IPS-NIHi7 (cell line): ENCODE results near the gene CARS2.
"Not testable (repeated sequence)": the region's sequence is repeated elsewhere in the genome, so short reads cannot be mapped to it uniquely, and the experiment has no call there.

Experiments
- DNase-seq: peaks from one replicate; pipeline ENCODE4 v3.0.0; 2012; ENCODE audit warnings: mixed read lengths; ENCODE audit errors: extremely low spot score

Gene CARS2

GRCh38 chr13:110706570-110707372 is 855 bp upstream of the CARS2 start:
- no peak for DNase-seq

- no peak for DNase-seq
Measured at GRCh38 chr13:110705356-110705825, 525 bp downstream of the CARS2 start.

GRCh38 chr13:110702591-110703526 is 3.1 kb downstream of the CARS2 start:
- no peak for DNase-seq

GRCh38 chr13:110702089-110702488 is 3.8 kb downstream of the CARS2 start:
- no peak for DNase-seq

- not testable (repeated sequence) for DNase-seq
Measured at GRCh38 chr13:110701061-110701460, 4.9 kb downstream of the CARS2 start.

GRCh38 chr13:110700641-110701040 is 5.3 kb downstream of the CARS2 start:
- no peak for DNase-seq

GRCh38 chr13:110700186-110700585 is 5.7 kb downstream of the CARS2 start:
- DNase-seq: no peak

GRCh38 chr13:110699148-110700145 is 6.5 kb downstream of the CARS2 start:
- no peak for DNase-seq

- DNase-seq: no peak
Measured at GRCh38 chr13:110698689-110699088, 7.2 kb downstream of the CARS2 start.

GRCh38 chr13:110697842-110698241 is 8.1 kb downstream of the CARS2 start:
- DNase-seq: no peak

- no peak for DNase-seq
Measured at GRCh38 chr13:110696776-110697175, 9.1 kb downstream of the CARS2 start.

GRCh38 chr13:110695774-110696173 is 10.1 kb downstream of the CARS2 start:
- not testable (repeated sequence) for DNase-seq

- no peak for DNase-seq
Measured at GRCh38 chr13:110690516-110690915, 15.4 kb downstream of the CARS2 start.

- no peak for DNase-seq
Measured at GRCh38 chr13:110689711-110690110, 16.2 kb downstream of the CARS2 start.

- no peak for DNase-seq
Measured at GRCh38 chr13:110689041-110689440, 16.9 kb downstream of the CARS2 start.

GRCh38 chr13:110687736-110688135 is 18.2 kb downstream of the CARS2 start:
- no peak for DNase-seq

GRCh38 chr13:110685305-110686020 is 20.5 kb downstream of the CARS2 start:
- DNase-seq: no peak

- DNase-seq: no peak
Measured at GRCh38 chr13:110684388-110685056, 21.4 kb downstream of the CARS2 start.

GRCh38 chr13:110683921-110684320 is 22.0 kb downstream of the CARS2 start:
- DNase-seq: no peak
